K562 (cell line): ENCODE data around the gene MECP2. TPM values are rescaled to one million over a fixed set of nuclear protein-coding genes. Genes with fewer than 3 reads are reported as not detected.

Source experiments
- C11orf30 ChIP-seq: fragments of 450-650 bp; IDR thresholded peaks from 2 replicates; pipeline ENCODE4 v1.6.1; 2016; ENCODE audit warnings: low read depth, mild to moderate bottlenecking
- EGR1 ChIP-seq: fragments of 450-650 bp; conservative IDR thresholded peaks from 2 replicates; pipeline ENCODE4 v1.6.1; 2017; ENCODE audit warnings: mild to moderate bottlenecking
- HIVEP1 ChIP-seq: fragments of 250-450 bp; sonication (Bioruptor Pico); IDR thresholded peaks from 2 replicates; pipeline ENCODE4 v1.4.0; 2020; ENCODE audit warnings: mild to moderate bottlenecking
- IRF2 ChIP-seq: sonication (generic); formaldehyde crosslinking; IDR thresholded peaks from 2 replicates; pipeline ENCODE4 v1.8.1; 2022; ENCODE audit warnings: mild to moderate bottlenecking, missing genetic modification reagents
- MAZ ChIP-seq, 2 experiments: fragments of 450-650 bp in 1 of 2; sonication (generic) in 1 of 2; formaldehyde crosslinking; IDR thresholded peaks in 1 of 2; conservative IDR thresholded peaks in 1 of 2; 2 replicates each; pipeline versions ENCODE4 v1.4.0 to v1.5.0; 2020; ENCODE audit warnings: mild to moderate bottlenecking in 1 of 2, missing genetic modification reagents in 1 of 2
- SMARCB1 ChIP-seq: IDR thresholded peaks from 2 replicates; pipeline ENCODE4 v1.6.1; 2011; ENCODE audit warnings: improper control_type of control experiment, low read depth; ENCODE audit not compliant: insufficient read length
- SRSF9 ChIP-seq: fragments of 200-400 bp; formaldehyde crosslinking; IDR thresholded peaks from 2 replicates; pipeline ENCODE4 v1.6.1; 2017; ENCODE audit warnings: low read depth, low read length, borderline replicate concordance
- SUPT5H ChIP-seq: fragments of 450-650 bp; IDR thresholded peaks from 2 replicates; pipeline ENCODE4 v1.6.1; 2016
- TRIM24 ChIP-seq, 2 experiments: fragments of 450-650 bp; IDR thresholded peaks; 2 replicates each; pipeline ENCODE4 v1.6.1; 2016
- ZFP30 ChIP-seq: fragments of 250-450 bp; sonication (Bioruptor Pico); IDR thresholded peaks from 2 replicates; pipeline ENCODE4 v1.8.0; 2022; ENCODE audit warnings: moderate library complexity, mild to moderate bottlenecking, inconsistent platforms, borderline replicate concordance
- ZNF143 ChIP-seq: sonication (generic); formaldehyde crosslinking; IDR thresholded peaks from 2 replicates; pipeline ENCODE4 v1.9.0; 2022; ENCODE audit warnings: mild to moderate bottlenecking, missing genetic modification reagents
- ZNF184 ChIP-seq: sonication (generic); formaldehyde crosslinking; IDR thresholded peaks from 2 replicates; pipeline ENCODE4 v1.5.0; 2020; ENCODE audit warnings: missing genetic modification reagents
- polyA plus RNA-seq, 8 experiments: library from polyadenylated mRNA; depleted of rRNA in 4 of 8; stranded (reverse) in 5 of 8; unstranded in 3 of 8; fragments of >200 nt; fragmentation: Nextera tagmentation in 2 of 8; fragmentation: Illumina TruSeq in 1 of 8; extraction: Ambion mirVana in 2 of 8; extraction: Trizol in 1 of 8; gene quantifications; 2 replicates each; pipeline versions ENCODE4 v1.2.1 to v1.2.3, GENCODE V29; 2011 to 2014; ENCODE audit warnings: inconsistent platforms in 1 of 8, missing spikeins in 1 of 8
- total RNA-seq, 7 experiments: library from RNA; depleted of rRNA in 6 of 7; stranded (reverse); fragments of >200 nt in 6 of 7; fragmentation: Illumina TruSeq in 2 of 7; extraction: Trizol in 2 of 7; gene quantifications; 2 replicates each; pipeline versions ENCODE4 v1.2.1 to v1.2.3, GENCODE V29; 2011 to 2021; ENCODE audit warnings: low replicate concordance in 1 of 7
- TF ChIP-seq, protein P1 (sequence below): fragments of 250-450 bp; sonication (Bioruptor Pico); IDR thresholded peaks from 2 replicates; pipeline ENCODE4 v1.8.0; 2021; ENCODE audit warnings: mild to moderate bottlenecking, moderate library complexity
- TF ChIP-seq, protein P2 (sequence below): fragments of 450-650 bp; IDR thresholded peaks from 2 replicates; pipeline ENCODE4 v1.6.1; 2016
- TF ChIP-seq, protein P3 (sequence below): fragments of 150-350 bp; IDR thresholded peaks from 2 replicates; pipeline ENCODE4 v1.6.1; 2014; ENCODE audit warnings: low read depth, mild to moderate bottlenecking, low read length, borderline replicate concordance
- TF ChIP-seq, protein P4 (sequence below): IDR thresholded peaks from 2 replicates; pipeline ENCODE4 v1.6.1; 2012; ENCODE audit warnings: low read depth, low read length, improper control_type of control experiment, borderline replicate concordance
- TF ChIP-seq, protein P5 (sequence below): sonication (generic); formaldehyde crosslinking; IDR thresholded peaks from 2 replicates; pipeline ENCODE4 v1.8.0; 2022; ENCODE audit warnings: missing genetic modification reagents, mild to moderate bottlenecking, moderate library complexity, borderline replicate concordance
- TF ChIP-seq, protein P6 (sequence below): fragments of 450-650 bp; formaldehyde crosslinking; IDR thresholded peaks from 2 replicates; pipeline ENCODE4 v1.4.0; 2020; ENCODE audit warnings: mild to moderate bottlenecking, moderate library complexity

The MECP2 gene
- total and polyA plus RNA-seq, 9 of the 15 experiments (the other 6 are each of a cell fraction or from before 2014, with no cell fraction given), result 2.1 to 50.9 (median 30.5) TPM

DNA sequence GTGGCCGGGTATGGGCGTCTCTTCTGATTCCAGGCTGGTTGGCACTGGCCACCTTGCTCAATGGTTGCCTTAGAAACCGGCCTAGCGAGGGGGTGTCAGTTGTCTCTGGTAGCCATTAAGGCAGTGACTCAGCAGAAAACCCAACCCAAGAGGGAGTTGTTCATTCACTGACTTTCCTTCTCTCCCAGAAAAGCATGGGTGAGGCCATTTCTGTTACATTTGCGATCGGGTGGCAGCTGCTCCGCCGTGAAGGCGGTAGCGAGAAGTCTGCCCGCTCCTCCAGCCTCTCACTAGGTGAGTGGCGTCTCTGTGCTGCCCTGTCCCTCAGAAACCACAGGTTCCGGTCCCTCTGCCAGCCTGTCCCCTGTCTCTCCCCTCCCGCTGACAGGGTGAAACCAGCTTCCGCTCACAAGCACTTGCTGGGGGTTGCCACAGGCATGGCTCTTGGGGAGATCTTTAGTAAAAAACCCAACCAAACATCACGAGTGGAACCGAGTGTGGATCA lies 95.2 kb downstream of the MECP2 start (continued):
- TF ChIP-seq, protein P1, sequence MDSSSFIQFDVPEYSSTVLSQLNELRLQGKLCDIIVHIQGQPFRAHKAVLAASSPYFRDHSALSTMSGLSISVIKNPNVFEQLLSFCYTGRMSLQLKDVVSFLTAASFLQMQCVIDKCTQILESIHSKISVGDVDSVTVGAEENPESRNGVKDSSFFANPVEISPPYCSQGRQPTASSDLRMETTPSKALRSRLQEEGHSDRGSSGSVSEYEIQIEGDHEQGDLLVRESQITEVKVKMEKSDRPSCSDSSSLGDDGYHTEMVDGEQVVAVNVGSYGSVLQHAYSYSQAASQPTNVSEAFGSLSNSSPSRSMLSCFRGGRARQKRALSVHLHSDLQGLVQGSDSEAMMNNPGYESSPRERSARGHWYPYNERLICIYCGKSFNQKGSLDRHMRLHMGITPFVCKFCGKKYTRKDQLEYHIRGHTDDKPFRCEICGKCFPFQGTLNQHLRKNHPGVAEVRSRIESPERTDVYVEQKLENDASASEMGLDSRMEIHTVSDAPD (CRISPR knock-in tag), result peak; percentile 66; the same call in 1 of the 2 replicates
- TF ChIP-seq, protein P2, sequence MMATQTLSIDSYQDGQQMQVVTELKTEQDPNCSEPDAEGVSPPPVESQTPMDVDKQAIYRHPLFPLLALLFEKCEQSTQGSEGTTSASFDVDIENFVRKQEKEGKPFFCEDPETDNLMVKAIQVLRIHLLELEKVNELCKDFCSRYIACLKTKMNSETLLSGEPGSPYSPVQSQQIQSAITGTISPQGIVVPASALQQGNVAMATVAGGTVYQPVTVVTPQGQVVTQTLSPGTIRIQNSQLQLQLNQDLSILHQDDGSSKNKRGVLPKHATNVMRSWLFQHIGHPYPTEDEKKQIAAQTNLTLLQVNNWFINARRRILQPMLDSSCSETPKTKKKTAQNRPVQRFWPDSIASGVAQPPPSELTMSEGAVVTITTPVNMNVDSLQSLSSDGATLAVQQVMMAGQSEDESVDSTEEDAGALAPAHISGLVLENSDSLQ, result peak; percentile 58
- TF ChIP-seq ZNF184 (CRISPR knock-in tag), result no peak
- TF ChIP-seq, protein P3, sequence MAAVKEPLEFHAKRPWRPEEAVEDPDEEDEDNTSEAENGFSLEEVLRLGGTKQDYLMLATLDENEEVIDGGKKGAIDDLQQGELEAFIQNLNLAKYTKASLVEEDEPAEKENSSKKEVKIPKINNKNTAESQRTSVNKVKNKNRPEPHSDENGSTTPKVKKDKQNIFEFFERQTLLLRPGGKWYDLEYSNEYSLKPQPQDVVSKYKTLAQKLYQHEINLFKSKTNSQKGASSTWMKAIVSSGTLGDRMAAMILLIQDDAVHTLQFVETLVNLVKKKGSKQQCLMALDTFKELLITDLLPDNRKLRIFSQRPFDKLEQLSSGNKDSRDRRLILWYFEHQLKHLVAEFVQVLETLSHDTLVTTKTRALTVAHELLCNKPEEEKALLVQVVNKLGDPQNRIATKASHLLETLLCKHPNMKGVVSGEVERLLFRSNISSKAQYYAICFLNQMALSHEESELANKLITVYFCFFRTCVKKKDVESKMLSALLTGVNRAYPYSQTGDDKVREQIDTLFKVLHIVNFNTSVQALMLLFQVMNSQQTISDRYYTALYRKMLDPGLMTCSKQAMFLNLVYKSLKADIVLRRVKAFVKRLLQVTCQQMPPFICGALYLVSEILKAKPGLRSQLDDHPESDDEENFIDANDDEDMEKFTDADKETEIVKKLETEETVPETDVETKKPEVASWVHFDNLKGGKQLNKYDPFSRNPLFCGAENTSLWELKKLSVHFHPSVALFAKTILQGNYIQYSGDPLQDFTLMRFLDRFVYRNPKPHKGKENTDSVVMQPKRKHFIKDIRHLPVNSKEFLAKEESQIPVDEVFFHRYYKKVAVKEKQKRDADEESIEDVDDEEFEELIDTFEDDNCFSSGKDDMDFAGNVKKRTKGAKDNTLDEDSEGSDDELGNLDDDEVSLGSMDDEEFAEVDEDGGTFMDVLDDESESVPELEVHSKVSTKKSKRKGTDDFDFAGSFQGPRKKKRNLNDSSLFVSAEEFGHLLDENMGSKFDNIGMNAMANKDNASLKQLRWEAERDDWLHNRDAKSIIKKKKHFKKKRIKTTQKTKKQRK, result no peak
- 0 out of 4 replicates have a peak, but pooled peaks of 1 of the 2 experiments have one; percentile 9 for TF ChIP-seq TRIM24 (IDR thresholded peaks at IDR 0.05)
- peak; percentile 93 for TF ChIP-seq HIVEP1
- TF ChIP-seq SUPT5H, result 0 out of 2 replicates have a peak, but pooled peaks have one; percentile 40
- TF ChIP-seq, protein P4, sequence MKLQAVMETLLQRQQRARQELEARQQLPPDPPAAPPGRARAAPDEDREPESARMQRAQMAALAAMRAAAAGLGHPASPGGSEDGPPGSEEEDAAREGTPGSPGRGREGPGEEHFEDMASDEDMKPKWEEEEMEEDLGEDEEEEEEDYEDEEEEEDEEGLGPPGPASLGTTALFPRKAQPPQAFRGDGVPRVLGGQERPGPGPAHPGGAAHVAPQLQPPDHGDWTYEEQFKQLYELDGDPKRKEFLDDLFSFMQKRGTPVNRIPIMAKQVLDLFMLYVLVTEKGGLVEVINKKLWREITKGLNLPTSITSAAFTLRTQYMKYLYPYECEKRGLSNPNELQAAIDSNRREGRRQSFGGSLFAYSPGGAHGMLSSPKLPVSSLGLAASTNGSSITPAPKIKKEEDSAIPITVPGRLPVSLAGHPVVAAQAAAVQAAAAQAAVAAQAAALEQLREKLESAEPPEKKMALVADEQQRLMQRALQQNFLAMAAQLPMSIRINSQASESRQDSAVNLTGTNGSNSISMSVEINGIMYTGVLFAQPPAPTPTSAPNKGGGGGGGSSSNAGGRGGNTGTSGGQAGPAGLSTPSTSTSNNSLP, result no peak
- TF ChIP-seq ZFP30, result no peak
- TF ChIP-seq, protein P5, sequence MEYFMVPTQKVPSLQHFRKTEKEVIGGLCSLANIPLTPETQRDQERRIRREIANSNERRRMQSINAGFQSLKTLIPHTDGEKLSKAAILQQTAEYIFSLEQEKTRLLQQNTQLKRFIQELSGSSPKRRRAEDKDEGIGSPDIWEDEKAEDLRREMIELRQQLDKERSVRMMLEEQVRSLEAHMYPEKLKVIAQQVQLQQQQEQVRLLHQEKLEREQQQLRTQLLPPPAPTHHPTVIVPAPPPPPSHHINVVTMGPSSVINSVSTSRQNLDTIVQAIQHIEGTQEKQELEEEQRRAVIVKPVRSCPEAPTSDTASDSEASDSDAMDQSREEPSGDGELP (CRISPR knock-in tag), result peak; percentile 29; the same call in 1 of the 2 replicates
- peak; percentile 96 for TF ChIP-seq C11orf30
- TF ChIP-seq EGR1, result peak; percentile 65
- no peak for TF ChIP-seq ZNF143 (CRISPR knock-in tag)
- no peak for TF ChIP-seq SMARCB1
- TF ChIP-seq, protein P6, sequence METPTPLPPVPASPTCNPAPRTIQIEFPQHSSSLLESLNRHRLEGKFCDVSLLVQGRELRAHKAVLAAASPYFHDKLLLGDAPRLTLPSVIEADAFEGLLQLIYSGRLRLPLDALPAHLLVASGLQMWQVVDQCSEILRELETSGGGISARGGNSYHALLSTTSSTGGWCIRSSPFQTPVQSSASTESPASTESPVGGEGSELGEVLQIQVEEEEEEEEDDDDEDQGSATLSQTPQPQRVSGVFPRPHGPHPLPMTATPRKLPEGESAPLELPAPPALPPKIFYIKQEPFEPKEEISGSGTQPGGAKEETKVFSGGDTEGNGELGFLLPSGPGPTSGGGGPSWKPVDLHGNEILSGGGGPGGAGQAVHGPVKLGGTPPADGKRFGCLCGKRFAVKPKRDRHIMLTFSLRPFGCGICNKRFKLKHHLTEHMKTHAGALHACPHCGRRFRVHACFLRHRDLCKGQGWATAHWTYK, result peak; percentile 98
- no peak for TF ChIP-seq SRSF9
- TF ChIP-seq MAZ (CRISPR knock-in tag; conservative IDR thresholded peaks at IDR 0.05 in 1 of 2, IDR thresholded peaks at IDR 0.05 in 1 of 2), result peak in 1 of 2 experiments; percentile 75; a peak in 2 of 4 replicates
- TF ChIP-seq IRF2 (CRISPR knock-in tag), result no peak
